Fibroblast of lung (primary cell): ENCODE measurements around the gene EPB41L5. TPM values are rescaled to one million over a fixed set of nuclear protein-coding genes. Genes with fewer than 3 reads are reported as not detected.
A peak's percentile ranks its signal among the peaks of the same experiment; 100 is the strongest.
"Not testable (repeated sequence)": the region's sequence is repeated elsewhere in the genome, so short reads cannot be mapped to it uniquely, and the experiment has no call there.

ENCODE experiments used
- DNase-seq, 2 donors: peaks; one replicate each; pipeline versions ENCODE4 v3.0.0 to v3.0.0-alpha.2; 2010; ENCODE audit warnings: low read depth in 2 of 2
- H2AFZ ChIP-seq: 2 replicates; pipeline ENCODE4 v1.5.1; 2012; ENCODE audit warnings: low read length, control low read depth, inconsistent platforms
- H3K27ac ChIP-seq: 2 replicates; pipeline ENCODE4 v1.5.1; 2011; ENCODE audit warnings: low read length, control low read depth; ENCODE audit not compliant: insufficient read depth
- H3K27me3 ChIP-seq: 2 replicates; pipeline ENCODE4 v1.5.1; 2011; ENCODE audit warnings: mild to moderate bottlenecking, low read length; ENCODE audit not compliant: control insufficient read depth, insufficient read depth
- H3K36me3 ChIP-seq: 2 replicates; pipeline ENCODE4 v1.5.1; 2011; ENCODE audit warnings: low read length; ENCODE audit not compliant: control insufficient read depth, insufficient read depth
- H3K4me1 ChIP-seq: 2 replicates; pipeline ENCODE4 v1.5.1; 2011; ENCODE audit warnings: low read length; ENCODE audit not compliant: control insufficient read depth, insufficient read depth; ENCODE audit errors: extremely low read depth
- H3K4me2 ChIP-seq: 2 replicates; pipeline ENCODE4 v1.5.1; 2011; ENCODE audit warnings: low read length, control low read depth; ENCODE audit not compliant: insufficient read depth; ENCODE audit errors: extremely low read depth
- H3K4me3 ChIP-seq, 4 experiments: fragments of 200-600 bp in 1 of 4; sonication (generic) in 1 of 4; replicated peaks in 1 of 4; 2 replicates each; pipeline ENCODE4 v1.5.1; 2011 to 2016; ENCODE audit warnings: low read length in 4 of 4, low read depth in 3 of 4, mild to moderate bottlenecking in 3 of 4, control low read depth in 2 of 4, inconsistent platforms in 1 of 4, mixed read lengths in 1 of 4; ENCODE audit not compliant: insufficient read depth in 1 of 4; ENCODE audit errors: control extremely low read depth in 1 of 4
- H3K79me2 ChIP-seq: 2 replicates; pipeline ENCODE4 v1.5.1; 2012; ENCODE audit warnings: mild to moderate bottlenecking, low read length, inconsistent platforms; ENCODE audit not compliant: control insufficient read depth, insufficient read depth
- H3K9ac ChIP-seq: 2 replicates; pipeline ENCODE4 v1.5.1; 2011; ENCODE audit warnings: mild to moderate bottlenecking, low read length, control low read depth; ENCODE audit not compliant: insufficient read depth
- H3K9me3 ChIP-seq: 2 replicates; pipeline ENCODE4 v1.5.1; 2012; ENCODE audit warnings: low read depth, low read length; ENCODE audit not compliant: control insufficient read depth, insufficient read depth
- H4K20me1 ChIP-seq: 2 replicates; pipeline ENCODE4 v1.5.1; 2011; ENCODE audit warnings: low read length; ENCODE audit not compliant: control insufficient read depth, insufficient read depth; ENCODE audit errors: extremely low read depth
- EZH2 ChIP-seq: IDR thresholded peaks from 2 replicates; pipeline ENCODE4 v1.5.1; 2012; ENCODE audit warnings: low read length, control low read depth, mild to moderate bottlenecking; ENCODE audit errors: missing control alignments
- polyA plus RNA-seq, 2 donors: library from polyadenylated mRNA; depleted of rRNA in 1 of 2; stranded (reverse) in 1 of 2; unstranded in 1 of 2; fragments of >200 nt; gene quantifications; 2 replicates each; pipeline ENCODE4 v1.2.1, GENCODE V29; 2011 to 2012; ENCODE audit warnings: missing spikeins in 1 of 2
- total RNA-seq: library from RNA; depleted of rRNA; stranded (reverse); fragments of >200 nt; gene quantifications from 2 replicates; pipeline ENCODE4 v1.2.1, GENCODE V29; 2014
- TF ChIP-seq, protein P1 (sequence below), 2 donors: IDR thresholded peaks in 1 of 2; conservative IDR thresholded peaks in 1 of 2; 1 replicate in 1 of 2; 2 replicates in 1 of 2; pipeline ENCODE4 v1.5.1; 2011 to 2012; ENCODE audit warnings: low read length in 2 of 2, control low read depth in 1 of 2, inconsistent platforms in 1 of 2, low read depth in 1 of 2, mild to moderate bottlenecking in 1 of 2

EPB41L5 gene
- total and polyA plus RNA-seq, 2 donors (not counting 1 experiment from before 2014, with no cell fraction given): 10.6 to 16.2 TPM

DNA sequence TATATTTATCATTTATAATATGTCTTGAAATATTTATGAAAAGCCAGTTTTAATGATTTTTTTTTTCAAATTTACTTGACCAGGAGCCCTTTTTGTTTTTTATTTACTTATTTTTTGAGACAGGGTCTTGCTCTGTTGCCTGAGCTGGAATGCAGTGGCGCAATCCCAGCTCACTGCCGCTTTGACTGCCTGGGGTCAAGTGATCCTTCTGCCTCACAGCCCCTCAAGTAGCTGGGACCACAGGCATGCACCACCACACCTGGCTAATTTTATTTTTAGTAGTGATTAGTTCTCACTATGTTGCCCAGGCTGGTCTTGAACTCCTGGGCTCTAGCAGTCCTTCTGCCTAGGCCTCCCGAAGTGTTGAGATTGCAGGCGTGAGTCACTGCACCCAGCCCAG lies 5.7 kb downstream of the EPB41L5 start:
- no peak overlapping the region for H3K4me3 ChIP-seq
- no peaks in the 10 kb centered on the region for H3K36me3 ChIP-seq
- no peak overlapping the region for H3K9ac ChIP-seq
- H3K9me3 ChIP-seq: no peaks in the 10 kb centered on the region
- H3K27me3 ChIP-seq: no peaks in the 10 kb centered on the region
- no peaks in the 10 kb centered on the region for H3K4me1 ChIP-seq
- DNase-seq: no peak
- TF ChIP-seq, protein P1, sequence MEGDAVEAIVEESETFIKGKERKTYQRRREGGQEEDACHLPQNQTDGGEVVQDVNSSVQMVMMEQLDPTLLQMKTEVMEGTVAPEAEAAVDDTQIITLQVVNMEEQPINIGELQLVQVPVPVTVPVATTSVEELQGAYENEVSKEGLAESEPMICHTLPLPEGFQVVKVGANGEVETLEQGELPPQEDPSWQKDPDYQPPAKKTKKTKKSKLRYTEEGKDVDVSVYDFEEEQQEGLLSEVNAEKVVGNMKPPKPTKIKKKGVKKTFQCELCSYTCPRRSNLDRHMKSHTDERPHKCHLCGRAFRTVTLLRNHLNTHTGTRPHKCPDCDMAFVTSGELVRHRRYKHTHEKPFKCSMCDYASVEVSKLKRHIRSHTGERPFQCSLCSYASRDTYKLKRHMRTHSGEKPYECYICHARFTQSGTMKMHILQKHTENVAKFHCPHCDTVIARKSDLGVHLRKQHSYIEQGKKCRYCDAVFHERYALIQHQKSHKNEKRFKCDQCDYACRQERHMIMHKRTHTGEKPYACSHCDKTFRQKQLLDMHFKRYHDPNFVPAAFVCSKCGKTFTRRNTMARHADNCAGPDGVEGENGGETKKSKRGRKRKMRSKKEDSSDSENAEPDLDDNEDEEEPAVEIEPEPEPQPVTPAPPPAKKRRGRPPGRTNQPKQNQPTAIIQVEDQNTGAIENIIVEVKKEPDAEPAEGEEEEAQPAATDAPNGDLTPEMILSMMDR (conservative IDR thresholded peaks at IDR 0.05 in 1 of 2, IDR thresholded peaks at IDR 0.05 in 1 of 2; ENCODE audit: low read depth in 1 of 2, low read length in 2 of 2): no peak
- TF ChIP-seq EZH2: no peak
- no peak overlapping the region for H3K4me2 ChIP-seq
- no peak overlapping the region for H2AFZ ChIP-seq
- no peaks in the 10 kb centered on the region for H4K20me1 ChIP-seq
- H3K79me2 ChIP-seq: no peaks in the 10 kb centered on the region
- H3K27ac ChIP-seq: no peak overlapping the region

DNA sequence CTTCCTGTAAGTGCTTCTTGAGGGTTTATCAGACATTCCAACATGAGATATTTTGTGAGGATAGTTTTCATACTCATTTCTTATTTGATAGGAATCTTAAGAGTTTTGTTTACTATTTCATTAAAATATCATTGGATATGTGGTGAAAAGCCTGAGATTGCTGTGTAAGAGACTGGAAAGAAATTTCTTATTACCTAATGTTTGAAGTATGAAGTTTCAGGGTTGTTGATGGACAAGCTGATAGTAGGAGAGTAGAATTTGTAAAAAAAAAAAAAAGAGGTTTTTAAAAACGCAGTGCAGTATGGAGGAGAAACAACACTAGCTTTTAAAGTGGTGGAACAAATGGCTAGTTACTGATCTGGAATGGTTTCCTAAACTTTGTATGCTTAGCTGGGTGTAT lies 7.7 kb downstream of the EPB41L5 start:
- no peak overlapping the region for H3K9ac ChIP-seq
- DNase-seq: peak in 1 of 2 donors; percentile 24
- no peaks in the 10 kb centered on the region for H4K20me1 ChIP-seq
- H3K9me3 ChIP-seq: no peaks in the 10 kb centered on the region
- TF ChIP-seq, protein P1 (conservative IDR thresholded peaks at IDR 0.05 in 1 of 2, IDR thresholded peaks at IDR 0.05 in 1 of 2; ENCODE audit: low read depth in 1 of 2, low read length in 2 of 2): no peak
- TF ChIP-seq EZH2: no peak
- H2AFZ ChIP-seq: no peak overlapping the region
- no peaks in the 10 kb centered on the region for H3K36me3 ChIP-seq
- H3K27ac ChIP-seq: no peak overlapping the region
- H3K4me1 ChIP-seq: no peaks in the 10 kb centered on the region
- no peak overlapping the region for H3K4me3 ChIP-seq
- H3K27me3 ChIP-seq: no peaks in the 10 kb centered on the region
- no peak overlapping the region for H3K4me2 ChIP-seq
- no peaks in the 10 kb centered on the region for H3K79me2 ChIP-seq

DNA sequence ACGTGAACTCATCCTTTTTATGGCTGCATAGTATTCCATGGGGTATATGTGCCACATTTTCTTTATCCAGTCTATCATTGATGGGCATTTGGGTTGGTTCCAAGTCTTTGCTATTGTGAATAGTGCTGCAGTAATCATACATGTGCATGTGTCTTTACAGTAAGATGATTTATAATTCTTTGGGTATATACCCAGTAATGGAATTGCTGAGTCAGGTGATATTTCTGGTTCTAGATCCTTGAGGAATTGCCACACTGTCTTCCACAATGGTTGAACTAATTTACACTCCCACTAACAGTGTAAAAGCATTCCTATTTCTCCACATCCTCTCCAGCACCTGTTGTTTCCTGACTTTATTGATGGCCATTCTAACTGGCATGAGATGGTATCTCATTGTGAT lies 9.6 kb downstream of the EPB41L5 start:
- H3K4me3 ChIP-seq, H3K27ac ChIP-seq, H3K9me3 ChIP-seq, H3K4me1 ChIP-seq, DNase-seq, H3K27me3 ChIP-seq, H3K79me2 ChIP-seq, H4K20me1 ChIP-seq, H3K9ac ChIP-seq, H3K36me3 ChIP-seq, H2AFZ ChIP-seq, H3K4me2 ChIP-seq: not testable (repeated sequence)

DNA sequence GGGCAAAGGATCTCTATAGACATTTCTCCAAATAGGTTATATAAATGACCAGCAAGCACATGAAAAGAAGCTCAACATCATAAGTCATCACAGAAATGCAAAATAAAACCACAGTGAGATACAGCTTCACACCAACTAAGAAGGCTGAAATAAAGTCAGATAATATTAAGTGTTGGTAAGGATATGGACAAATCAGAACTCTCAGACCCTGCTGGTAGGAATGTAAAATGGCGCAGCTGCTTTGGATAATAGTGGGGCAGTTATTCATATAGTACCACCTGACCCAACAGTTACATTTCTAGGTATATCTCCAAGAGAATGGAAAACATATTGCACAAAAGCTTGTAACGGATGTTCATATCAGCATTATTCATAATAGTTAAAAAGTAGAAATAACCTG lies 14.0 kb downstream of the EPB41L5 start:
- no peak overlapping the region for H3K9ac ChIP-seq
- no peaks in the 10 kb centered on the region for H3K9me3 ChIP-seq
- no peak for DNase-seq
- H4K20me1 ChIP-seq: no peaks in the 10 kb centered on the region
- H3K27ac ChIP-seq: no peak overlapping the region
- H3K27me3 ChIP-seq: no peaks in the 10 kb centered on the region
- H3K79me2 ChIP-seq: no peaks in the 10 kb centered on the region
- H3K4me3 ChIP-seq: no peak overlapping the region
- H2AFZ ChIP-seq: no peak overlapping the region
- TF ChIP-seq EZH2: no peak
- TF ChIP-seq, protein P1 (conservative IDR thresholded peaks at IDR 0.05 in 1 of 2, IDR thresholded peaks at IDR 0.05 in 1 of 2; ENCODE audit: low read depth in 1 of 2, low read length in 2 of 2): peak; percentile 12 to 41
- H3K36me3 ChIP-seq: no peaks in the 10 kb centered on the region
- H3K4me2 ChIP-seq: no peak overlapping the region
- H3K4me1 ChIP-seq: no peaks in the 10 kb centered on the region
